GM23248 (cell line): ENCODE data around the gene MBLAC1.

Experiments
- EZH2 ChIP-seq: fragments of 200-600 bp; sonication (generic); IDR thresholded peaks from 2 replicates; pipeline ENCODE4 v1.6.1; 2018; ENCODE audit warnings: antibody characterized with exemption, mild to moderate bottlenecking; ENCODE audit not compliant: insufficient read depth, poor library complexity, severe bottlenecking
- EZH2phosphoT487 ChIP-seq: fragments of 200-600 bp; sonication (generic); IDR thresholded peaks from 2 replicates; pipeline ENCODE4 v1.6.1; 2018; ENCODE audit warnings: antibody characterized with exemption, moderate library complexity, mild to moderate bottlenecking, low read depth; ENCODE audit not compliant: insufficient read depth

DNA sequence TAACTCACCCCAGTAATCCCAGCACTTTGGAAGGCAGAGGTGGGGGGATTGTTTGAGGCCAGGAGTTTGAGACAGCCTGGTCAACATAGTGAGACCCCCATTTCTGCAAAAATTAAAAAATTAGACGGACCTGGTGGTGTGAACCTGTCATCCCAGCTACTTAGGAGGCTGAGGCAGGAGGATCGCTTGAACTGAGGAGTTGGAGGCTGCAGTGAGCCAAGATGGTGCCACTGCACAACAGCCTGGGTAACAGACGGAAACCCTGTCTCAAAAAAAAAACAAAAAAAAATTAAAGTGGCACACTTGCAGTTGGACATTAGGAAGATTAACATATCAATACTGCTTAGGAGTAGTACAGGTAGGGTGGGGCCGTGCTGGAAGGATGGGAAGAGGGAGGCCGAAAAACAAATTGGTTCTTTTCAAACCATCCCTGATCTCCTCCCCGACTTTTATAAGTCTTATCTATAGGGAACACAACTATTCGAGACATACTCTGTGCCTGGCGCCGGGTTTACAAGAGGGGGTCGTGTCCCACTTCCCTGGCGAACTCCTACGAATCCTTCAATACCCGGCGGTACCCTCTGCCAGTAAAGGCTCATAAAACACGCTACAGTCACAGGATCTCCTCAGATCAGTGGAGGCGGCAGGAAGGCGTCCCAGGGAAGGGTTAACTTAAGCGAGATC, 8.2 kb upstream of the MBLAC1 start:
- TF ChIP-seq EZH2: no peak
- TF ChIP-seq EZH2phosphoT487: no peak
